GM21576 (cell line): ENCODE results near the gene CYP2C9.
"Not testable (repeated sequence)": the region's sequence is repeated elsewhere in the genome, so short reads cannot be mapped to it uniquely, and the experiment has no call there.

Source experiments
- ATAC-seq: cut with Tn5 transposase; IDR thresholded peaks from one replicate; pipeline ENCODE4 v1.9.1; 2021; ENCODE audit warnings: mild to moderate bottlenecking, moderate library complexity; ENCODE audit not compliant: unreplicated experiment

Gene CYP2C9

DNA sequence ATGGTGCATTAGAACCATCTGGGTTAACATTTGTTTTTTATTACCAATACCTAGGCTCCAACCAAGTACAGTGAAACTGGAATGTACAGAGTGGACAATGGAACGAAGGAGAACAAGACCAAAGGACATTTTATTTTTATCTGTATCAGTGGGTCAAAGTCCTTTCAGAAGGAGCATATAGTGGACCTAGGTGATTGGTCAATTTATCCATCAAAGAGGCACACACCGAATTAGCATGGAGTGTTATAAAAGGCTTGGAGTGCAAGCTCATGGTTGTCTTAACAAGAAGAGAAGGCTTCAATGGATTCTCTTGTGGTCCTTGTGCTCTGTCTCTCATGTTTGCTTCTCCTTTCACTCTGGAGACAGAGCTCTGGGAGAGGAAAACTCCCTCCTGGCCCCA, at the start of gene CYP2C9:
Gene CYP2C9 (plus strand): TSS at position 276 of the 400 bp plus-strand sequence. CDS start 25 bp downstream, at position 301.
- ATAC-seq = no peak

DNA sequence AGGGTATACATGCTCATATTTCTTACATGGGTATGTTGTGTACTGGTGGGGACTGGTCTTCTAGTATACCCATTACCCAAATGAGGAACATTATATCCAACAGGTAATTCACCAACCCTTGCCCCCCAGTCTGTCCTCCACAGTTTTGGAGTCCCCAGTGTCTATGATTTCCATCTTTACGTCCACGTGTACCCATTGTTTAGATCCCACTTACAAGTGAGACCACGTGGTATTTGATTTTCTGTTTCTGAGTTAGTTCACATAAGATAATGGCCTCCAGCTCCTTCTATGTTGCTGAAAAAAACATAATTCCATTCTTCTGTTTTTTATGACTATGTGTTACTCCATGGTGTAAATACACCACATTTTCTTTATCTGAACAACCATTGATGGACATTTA, 49.3 kb upstream of the CYP2C9 start:
- no peak for ATAC-seq

DNA sequence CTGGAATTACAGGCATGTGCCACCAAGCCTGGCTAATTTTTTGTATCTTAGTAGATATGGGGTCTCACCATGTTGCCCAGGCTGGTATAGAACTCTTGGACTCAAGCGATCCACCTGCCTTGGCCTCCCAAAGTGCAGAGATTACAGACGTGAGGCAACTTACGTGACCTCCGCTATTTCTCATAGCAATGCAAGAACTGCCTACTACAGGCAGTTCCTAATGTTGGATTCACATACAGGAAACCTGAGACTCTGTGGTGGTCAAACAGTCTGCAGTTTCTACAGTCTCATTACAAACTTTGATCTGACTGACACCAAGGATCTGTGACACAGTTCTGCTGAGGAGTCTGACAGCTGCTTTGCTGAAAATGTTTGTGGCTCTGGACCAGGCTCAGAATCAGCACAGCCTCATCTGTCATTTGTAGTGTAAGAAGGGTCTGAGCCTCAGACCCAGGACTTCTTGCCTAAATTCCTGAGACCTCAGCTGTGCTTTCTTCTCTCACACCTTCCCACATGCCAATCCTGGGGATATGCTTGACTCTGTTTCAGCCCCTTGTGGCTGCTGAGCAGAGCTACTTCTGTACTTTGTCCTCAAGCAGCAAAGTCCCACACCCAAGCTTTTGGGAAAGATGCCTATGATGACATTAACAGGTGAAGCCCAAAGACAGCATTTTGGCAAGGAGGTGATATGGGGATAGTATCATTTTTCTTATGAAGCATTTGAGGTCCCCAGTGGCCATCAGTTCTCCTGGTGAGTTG, 48.0 kb upstream of the CYP2C9 start:
- ATAC-seq = no peak

DNA sequence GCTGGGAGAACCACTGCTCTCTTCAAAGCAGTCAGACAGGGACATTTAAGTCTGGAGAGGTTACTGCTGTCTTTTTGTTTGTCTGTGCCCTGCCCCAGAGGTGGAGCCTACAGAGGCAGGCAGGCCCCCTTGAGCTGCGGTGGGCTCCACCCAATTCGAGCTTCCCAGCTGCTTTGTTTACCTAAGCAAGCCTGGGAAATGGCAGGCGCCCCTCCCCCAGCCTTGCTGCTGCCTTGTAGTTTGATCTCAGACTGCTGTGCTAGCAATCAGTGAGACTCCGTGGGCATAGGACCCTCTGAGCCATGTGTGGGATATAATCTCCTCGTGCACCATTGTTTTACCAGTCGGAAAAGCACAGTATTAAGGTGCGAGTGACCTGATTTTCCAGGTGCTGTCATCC, 40.0 kb upstream of the CYP2C9 start:
- not testable (repeated sequence) for ATAC-seq

DNA sequence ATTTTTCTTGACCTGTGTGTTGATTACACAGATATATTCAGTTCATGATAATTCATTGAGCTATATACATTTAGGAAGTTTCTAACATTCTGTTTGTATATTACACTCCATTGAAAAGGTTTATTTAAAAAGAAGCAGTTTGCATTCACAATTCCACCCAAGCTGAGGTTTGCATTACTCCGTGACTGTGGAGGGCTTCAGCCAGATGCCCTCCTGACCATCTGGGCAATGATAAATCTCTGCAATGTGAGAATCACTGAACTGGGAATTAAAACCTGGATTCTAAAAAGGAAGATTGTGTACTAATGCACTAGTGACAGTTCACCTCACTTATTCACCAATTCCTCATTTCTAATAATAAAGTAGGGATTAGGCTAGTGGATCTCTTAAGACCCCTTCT, 36.4 kb upstream of the CYP2C9 start:
- ATAC-seq = no peak

DNA sequence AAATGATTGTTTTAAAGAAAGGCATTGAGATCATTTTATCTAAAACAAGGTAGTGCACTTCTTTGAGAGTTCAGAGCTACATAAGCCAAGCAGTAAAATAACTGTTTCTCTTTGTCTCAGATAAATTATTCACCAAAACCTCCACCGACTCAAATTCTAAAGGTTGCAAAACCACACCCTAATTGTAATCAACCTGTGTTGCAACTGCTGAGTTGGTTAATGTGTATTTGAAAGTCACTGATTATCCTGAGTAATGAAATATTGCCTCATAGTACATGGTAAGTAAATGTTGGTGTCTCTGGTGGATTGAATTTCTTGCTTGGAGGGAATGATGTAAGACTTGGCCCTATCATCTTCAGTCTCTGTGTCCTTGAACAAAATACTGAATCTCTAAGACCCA, 35.9 kb upstream of the CYP2C9 start:
- ATAC-seq = no peak

DNA sequence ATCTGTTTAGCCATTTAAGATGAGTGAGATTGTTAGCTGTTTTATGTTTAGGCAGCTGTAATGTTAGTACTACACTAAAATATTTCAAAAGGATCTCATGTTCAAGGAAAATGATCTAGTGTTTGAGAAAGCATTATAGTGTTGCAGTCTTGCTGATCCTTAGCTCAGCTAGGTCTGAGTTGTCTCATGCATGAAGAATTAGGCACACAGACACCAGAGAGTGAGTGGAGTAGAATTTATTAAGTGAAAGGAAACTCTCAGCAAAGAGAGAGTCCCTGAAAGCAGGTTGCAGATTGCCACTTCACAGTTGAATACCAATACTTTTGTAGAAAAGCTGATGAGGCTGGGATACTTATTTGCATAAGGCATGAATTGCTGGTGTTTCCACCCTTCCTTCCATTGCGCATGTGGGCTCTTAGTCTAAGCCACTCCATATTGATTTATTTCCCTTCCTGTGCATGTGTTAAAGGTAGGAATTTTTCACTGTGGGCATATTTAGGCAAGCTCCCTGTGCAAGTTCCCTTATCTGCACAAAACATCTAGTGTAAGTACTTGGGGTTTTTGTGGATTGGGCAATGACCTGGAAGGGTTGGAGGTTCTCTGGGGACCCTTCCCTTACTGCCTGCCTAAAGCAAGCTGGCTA, 33.8 kb upstream of the CYP2C9 start:
- not testable (repeated sequence) for ATAC-seq

DNA sequence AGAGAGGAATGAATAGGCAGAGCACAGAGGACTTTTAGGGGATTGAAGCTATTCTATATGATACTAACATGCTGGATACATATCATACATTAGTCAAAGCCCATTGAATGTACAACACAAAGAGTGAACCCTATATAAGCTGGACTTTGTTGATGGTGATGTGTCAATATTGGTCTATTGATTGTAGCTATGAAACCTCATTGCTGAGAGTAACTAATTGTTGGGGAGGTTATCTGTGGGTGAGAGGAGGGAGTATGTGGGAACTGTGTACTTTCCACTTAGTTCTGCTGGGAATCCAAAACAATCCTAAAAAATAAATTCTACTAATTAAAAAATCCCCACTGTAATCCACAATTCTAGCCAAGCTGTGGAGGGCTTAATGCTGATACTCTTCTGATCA, 22.0 kb upstream of the CYP2C9 start:
- ATAC-seq = no peak

DNA sequence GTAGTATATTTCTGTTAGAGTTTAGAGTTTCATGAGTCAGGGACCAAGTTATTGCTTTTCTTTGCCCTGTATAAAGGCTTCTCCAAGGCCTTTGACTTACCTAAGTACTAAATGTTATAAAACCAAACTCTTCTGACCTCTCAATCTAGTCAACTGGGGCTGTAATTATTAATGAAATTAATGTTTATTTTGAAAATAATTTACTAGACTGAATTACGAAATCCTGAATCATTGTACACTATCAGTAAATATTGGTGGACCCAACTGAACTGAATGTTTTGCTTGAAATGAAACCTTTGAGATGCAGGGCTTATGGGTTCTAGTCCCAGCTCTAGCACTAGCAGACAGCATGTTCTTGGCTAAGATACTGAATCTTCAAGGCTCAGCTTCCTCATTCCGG, 1.7 kb upstream of the CYP2C9 start:
- no peak for ATAC-seq

DNA sequence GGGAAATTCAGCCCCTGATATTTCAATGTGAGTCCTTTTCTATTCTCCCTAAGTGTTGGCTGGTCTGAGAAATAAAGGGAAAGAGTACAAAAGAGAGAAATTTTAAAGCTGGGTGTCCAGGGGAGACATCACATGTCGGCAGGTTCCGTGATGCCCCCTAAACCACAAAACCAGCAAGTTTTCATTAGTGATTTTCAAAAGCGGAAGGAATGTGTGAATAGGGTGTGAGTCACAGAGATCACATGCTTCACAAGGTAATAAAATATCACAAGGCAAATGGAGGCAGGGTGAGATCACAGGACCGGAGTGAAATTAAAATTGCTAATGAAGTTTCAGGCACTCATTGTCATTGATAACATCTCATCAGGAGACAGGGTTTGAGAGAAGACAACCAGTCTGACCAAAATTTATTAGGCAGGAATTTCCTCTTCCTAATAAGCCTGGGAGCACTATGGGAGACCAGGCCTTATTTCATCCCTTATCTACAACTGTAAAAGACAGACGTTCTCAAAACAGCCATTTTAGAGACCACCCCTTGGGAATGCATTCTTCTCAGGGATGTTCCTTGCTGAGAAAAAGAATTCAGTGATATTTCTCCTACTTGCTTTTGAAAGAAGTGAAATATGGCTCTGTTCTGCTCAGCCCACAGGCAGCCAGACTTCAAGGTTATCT, 5.1 kb downstream of the CYP2C9 start:
- ATAC-seq = not testable (repeated sequence)

DNA sequence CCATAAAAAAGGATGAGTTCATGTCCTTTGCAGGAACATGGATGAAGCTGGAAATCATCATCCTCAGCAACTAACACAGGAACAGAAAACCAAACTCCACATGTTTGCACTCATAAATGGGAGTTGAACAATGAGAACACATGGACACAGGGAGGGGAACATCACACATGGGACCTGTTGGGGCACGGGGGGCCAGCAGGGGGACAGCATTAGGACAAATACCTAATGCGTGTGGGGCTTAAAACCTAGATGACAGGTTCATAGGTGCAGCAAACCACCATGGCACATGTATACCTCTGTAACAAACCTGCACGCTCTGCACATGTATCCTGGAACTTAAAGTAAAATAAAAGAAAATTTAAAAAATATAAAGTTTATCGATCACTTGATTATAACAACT, 7.7 kb downstream of the CYP2C9 start:
- ATAC-seq = not testable (repeated sequence)

DNA sequence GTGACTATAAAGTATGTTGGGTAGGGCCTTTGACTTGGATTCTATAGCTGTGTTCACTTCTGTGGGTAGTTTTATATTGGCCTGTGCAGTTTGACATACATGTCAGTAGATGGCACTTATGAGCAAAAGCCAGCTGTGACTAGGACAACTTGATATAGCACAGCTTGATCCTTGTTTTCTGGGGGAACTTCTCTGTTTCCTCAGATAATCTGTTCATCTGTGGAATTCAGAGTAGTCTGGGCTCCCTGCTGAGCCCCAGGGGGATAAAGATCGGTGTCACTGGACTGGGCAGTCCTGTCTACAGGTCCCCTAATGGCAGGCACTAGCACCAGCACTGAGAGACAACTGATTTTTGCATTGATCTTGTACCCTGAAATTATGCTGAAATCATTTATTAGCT, 25.4 kb downstream of the CYP2C9 start:
- no peak for ATAC-seq

DNA sequence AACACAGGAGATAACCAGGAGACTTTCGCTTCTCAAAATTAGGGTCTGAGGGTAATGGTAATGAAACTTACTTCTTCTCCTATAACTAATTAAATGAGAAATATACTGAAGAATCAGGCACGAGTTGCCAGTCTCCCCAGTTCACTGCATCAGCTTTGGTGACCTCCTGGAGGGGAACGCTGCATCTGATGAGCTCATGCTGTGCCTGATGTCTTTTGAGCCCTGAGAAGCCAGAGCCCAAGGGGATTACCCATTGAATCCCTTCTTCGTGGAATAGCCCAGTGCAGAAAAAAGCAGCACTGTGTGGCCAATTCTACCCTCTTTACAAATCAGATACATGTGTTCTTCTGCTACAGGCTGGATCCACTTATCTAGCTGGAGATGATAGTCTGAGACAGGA, 45.1 kb downstream of the CYP2C9 start:
- no peak for ATAC-seq

DNA sequence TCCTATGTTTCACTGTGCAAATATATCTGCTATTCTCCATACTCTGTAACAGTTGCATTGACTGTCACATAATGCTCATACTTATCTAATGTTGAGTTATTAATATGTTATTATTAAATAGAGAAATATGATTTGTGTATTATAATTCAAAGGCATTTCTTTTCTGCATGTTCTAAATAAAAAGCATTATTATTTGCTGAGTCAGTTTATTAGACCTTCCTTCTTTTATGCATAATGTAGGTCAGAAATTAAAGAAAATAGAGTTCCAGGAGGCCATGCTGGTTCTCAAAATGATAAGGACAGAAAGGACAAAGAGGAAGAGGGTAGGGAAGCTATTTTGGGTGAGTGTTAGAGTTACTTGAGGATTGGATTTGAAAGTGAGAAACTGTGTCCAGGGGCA, 50.7 kb downstream of the CYP2C9 start:
- no peak for ATAC-seq

DNA sequence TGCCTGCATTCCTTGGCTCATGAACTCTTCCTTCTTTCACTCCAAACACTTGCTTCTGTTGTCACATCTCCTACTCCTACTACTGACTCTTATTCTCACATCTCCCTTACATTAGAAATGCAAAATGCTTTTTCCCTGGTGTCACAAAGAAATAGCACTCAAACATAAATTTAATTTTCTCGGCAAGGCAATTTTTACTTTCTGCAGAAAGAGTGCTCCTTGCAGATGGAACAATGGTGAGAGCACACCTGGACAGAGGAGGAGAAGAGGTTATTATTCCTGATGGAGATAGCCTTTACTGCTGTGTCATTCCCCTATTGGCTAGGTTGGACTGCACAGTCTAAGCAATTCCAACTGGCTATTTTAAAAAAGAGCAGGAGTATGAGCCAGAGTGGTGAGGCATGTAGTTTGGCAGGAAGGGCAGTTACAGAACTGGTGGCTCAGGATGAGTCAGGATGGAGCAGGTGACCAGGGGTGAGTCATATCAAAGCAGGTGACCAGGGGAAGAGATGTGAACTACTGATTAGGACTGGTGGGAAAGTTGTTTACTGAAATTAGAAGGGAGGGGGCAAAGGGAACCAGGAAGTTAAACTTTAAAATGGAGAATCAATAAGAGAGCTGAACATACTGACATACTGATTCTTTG, 52.9 kb downstream of the CYP2C9 start:
- no peak for ATAC-seq

DNA sequence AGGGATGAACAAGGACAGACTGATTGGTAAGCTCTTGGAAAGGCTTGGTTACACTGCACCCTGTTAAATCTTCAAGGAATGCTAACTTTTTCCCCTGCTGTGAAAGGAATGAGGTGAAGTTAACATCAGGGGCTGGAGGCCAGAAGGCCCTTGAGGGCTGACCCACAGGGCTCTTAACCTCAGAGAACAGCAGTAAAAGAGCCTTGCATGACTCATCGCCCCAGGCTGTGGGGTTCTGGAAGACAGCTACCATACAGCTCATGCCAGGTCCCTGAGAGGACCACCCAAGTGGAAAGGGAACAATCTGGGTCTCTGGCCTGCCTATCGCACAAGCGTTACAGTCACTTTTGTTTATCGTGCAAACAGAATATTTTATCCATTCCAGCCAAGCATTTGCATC, 54.4 kb downstream of the CYP2C9 start:
- no peak for ATAC-seq

DNA sequence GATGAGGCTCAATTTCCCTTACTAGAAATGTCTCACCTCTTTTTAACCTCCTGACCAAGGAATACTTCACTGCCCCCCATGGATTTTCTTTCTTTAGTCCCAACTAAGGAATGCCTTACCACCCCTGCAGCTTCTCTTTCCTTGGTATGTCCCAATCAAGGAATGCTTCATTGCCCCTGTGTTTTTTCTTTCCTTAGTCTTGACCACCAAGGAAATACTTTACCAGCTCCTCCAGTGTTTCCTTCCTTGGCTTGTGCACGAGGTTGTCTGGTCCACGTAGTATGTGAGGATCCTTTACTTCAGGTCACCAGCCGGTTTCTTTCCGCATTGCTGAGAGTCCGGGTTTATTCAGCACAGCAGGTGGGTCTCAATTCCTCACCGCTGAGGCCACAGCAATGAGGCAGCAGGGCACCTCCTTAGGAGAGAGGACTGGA, 59.3 kb downstream of the CYP2C9 start:
- ATAC-seq = no peak

DNA sequence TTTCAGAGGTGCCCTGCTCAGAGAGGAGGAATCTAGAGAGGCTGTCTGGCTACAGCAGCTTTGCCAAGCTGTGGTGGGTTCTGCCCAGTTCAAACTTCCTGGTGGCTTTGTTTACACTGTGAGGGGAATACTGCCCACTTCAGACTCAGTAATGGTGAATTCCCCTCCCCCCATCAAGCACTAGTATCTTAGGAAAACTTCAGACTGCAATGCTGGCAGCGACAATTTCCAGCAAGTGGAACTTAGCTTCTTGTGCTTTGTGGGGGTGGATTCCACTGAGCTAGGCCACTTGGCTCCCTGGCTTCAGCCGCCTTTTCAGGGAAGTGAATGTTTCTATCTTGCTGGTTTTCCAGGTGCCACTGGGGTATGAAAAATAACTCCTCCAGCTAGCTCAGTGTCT, 88.0 kb downstream of the CYP2C9 start:
- ATAC-seq = no peak

DNA sequence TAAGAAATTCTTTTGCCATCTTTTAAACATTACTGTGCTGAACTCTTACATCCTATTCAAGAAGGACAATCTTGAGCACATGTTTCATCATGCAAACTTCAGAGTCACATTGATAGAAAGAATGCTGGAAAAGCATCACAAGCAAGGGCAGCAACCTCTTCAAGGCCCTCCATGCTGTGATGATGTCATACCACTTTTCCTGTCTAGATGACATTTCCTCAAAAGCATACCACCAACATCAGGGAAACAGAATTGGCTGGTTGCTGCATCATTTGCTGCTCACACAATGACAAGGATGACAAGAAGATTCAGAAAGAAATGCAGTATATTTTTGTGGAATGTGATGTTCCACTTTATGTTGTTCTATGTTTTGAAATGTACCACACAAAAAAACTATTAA, 93.2 kb downstream of the CYP2C9 start:
- no peak for ATAC-seq

DNA sequence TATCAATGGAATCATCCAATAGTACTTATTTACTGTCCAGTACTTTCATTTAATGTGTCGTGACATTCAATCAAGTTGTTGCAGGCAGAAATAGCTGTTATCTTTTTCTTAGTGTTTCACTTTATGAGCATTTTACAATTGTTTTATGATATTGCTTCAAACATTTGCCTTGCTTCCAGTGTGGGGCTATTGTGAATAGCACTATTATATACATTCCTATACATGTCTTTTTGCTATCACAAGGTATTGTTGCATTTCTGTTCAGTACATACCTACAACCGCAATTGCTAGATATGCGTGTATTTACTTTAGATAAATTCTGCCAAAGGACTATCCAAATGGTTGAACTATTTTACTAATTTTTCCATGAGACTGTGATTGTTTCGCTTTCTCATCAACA, 95.9 kb downstream of the CYP2C9 start:
- ATAC-seq = no peak
